ENCODE measurements around the gene PSORS1C2.
A peak's percentile ranks its signal among the peaks of the same experiment; 100 is the strongest.

The PSORS1C2 gene

DNA sequence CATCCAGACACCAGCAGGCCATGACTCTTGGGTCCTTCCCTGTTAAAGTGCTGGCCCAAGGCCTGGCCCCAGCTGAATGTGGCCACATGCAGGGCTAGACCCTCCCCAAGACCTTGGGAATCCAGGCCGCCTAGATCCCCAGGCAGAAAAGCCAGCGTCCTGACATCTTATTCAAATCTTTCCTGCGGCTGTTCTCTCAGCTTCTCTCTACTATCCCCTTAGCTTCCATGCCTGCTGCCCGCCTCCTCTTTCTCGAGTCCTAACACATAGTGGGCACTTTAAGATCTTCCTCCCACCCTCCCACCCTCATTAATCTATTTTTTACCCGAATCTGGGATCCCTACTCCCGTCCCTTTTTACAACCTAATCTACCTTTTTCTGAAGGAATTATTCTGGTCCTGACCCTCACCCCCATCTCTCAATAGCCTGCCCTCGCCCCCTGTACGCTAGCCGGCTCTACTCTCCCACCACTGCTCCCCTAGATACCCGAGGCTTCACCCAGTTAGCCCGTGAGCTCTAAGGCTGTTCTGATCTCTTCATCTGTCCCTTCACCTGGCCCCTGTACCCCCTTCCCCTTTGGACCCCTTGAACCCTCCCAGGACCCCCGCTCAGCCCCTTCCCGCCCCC is 18.8 kb upstream of the PSORS1C2 start, which contains the start of gene CCHCR1:
TSS of gene CCHCR1 (minus strand) at position 290 of the 627 bp plus-strand sequence. CDS start at position 88, 202 bp downstream.
- Histone ChIP-seq H3K27me3 (no peaks in the 10 kb centered on the region), H3K4me3 (peak within 1 kb of the TSS; percentile 70 to 78), H3K27ac (peak within 1 kb of the TSS; percentile 78 to 91), H3K9me3 (no peaks in the 10 kb centered on the region), H3K36me3 (peaks cover 0 to 32% (median 9%) of the 10 kb centered on the region in 3 donors), H3K4me1 (peaks cover 0 to 23% (median 18%) of the 10 kb centered on the region in 4 donors)
- TF ChIP-seq CTCF (IDR thresholded peaks at IDR 0.05), result no peak
- DNase-seq, result no peak
- intact Hi-C loops (cut with DNase I; ENCODE audit: low total_unique reads), result loop anchor here (5.0 kb wide), 1 partner anchor 40 kb away; no protein-coding TSS in a partner anchor

GRCh38 chr6:31156641-31157040 is 17.8 kb upstream of the PSORS1C2 start:
- H3K27me3 ChIP-seq, result no peaks in the 10 kb centered on the region
- TF ChIP-seq CTCF (IDR thresholded peaks at IDR 0.05), result no peak
- no peak overlapping the region for H3K4me3 ChIP-seq
- no peak overlapping the region for H3K27ac ChIP-seq
- H3K9me3 ChIP-seq, result no peaks in the 10 kb centered on the region
- H3K36me3 ChIP-seq, result peaks cover 0 to 23% (median 9%) of the 10 kb centered on the region in 3 donors
- intact Hi-C loops (cut with DNase I; ENCODE audit: low total_unique reads), result loop anchor here (5.0 kb wide), 1 partner anchor 41 kb away; no protein-coding TSS in a partner anchor
- DNase-seq, result no peak
- peaks cover 0 to 23% (median 18%) of the 10 kb centered on the region in 4 donors for H3K4me1 ChIP-seq

DNA sequence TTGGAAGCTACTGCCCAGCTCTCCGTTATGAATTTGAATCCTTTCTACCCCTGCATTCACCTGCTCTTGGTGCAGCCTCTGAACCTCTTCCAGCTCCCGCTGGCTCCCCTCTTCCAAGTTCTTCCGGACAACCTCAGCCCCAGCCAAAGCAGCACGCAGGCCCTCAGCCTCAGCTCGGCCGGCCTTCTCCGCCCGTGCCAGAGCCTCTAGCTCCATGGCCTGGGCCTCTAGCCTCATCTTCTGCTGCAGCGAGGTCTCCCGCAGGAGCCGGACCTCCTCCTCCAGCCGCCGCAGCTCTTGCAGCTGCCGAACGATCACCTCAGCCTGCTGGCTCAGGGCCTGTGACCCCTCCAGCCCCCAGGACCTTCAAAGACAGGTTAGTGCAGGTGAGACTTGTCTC is 15.6 kb upstream of the PSORS1C2 start:
- no peak for TF ChIP-seq CTCF (IDR thresholded peaks at IDR 0.05)
- H3K27ac ChIP-seq, result no peak overlapping the region
- H3K27me3 ChIP-seq, result no peaks in the 10 kb centered on the region
- peaks cover 0 to 18% (median 15%) of the 10 kb centered on the region in 4 donors for H3K4me1 ChIP-seq
- DNase-seq, result no peak
- no peaks in the 10 kb centered on the region for H3K9me3 ChIP-seq
- intact Hi-C loops (cut with DNase I; ENCODE audit: low total_unique reads), result no loop called here
- H3K36me3 ChIP-seq, result peaks cover 9 to 42% (median 20%) of the 10 kb centered on the region in 3 donors
- H3K4me3 ChIP-seq, result no peak overlapping the region

DNA sequence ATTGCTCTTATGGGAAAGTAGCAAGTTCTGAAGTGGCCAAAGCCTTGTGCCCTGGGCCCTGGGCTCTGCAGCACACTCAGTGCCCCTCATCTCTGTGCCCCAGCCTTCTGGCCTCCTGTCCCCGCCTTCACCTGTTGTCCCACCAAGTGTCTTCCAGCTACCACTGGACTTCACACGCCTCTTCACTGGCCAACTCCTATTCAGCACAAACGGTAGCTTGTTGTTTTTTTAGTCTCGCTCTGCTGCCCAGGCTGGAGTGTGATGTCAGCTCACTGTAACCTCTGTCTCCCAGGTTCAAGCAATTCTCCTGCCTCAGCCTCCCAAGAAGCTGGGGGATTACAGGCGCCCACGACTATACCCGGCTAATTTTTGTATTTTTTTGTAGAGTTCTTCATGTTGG is 13.9 kb upstream of the PSORS1C2 start:
- Histone ChIP-seq H3K4me1 (peaks cover 0 to 10% (median 7%) of the 10 kb centered on the region in 4 donors), H3K27me3 (no peaks in the 10 kb centered on the region), H3K36me3 (peaks cover 9 to 50% (median 24%) of the 10 kb centered on the region in 3 donors), H3K27ac (no peak overlapping the region), H3K9me3 (no peaks in the 10 kb centered on the region), H3K4me3 (no peak overlapping the region)
- no peak for DNase-seq
- intact Hi-C loops (cut with DNase I; ENCODE audit: low total_unique reads), result no loop called here
- no peak for TF ChIP-seq CTCF (IDR thresholded peaks at IDR 0.05)

DNA sequence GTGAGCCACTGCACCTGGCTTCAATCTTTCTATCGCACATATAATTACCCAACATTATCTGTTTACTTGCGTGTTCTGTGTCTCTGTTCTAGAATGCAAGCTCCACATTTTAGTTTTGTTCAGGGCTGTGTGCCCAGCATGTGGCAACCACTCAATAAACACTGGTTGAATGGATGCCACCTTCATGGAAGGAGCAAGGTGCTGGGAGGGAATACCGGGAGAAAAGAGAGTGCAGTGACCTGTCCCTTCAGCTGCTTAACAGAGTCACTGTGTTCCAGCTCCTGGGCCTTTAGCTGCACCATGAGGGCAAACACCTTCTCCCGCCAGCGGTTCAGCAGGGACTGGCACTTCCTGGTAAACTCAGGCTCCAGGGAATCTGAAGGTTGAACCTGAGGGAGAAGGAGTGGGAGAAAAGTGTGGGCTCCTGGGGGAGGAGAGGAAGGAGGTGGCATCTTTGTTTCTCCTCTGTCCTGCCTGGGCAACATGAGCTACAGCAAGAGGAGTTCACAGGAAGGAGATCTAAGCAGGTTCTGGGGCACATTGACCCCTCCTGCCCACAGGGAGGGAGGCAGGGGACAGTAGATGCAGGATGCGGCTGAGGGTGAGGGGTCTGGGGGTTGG is 11.1 kb upstream of the PSORS1C2 start:
- no peak for DNase-seq
- H3K27me3 ChIP-seq, result no peaks in the 10 kb centered on the region
- no peaks in the 10 kb centered on the region for H3K9me3 ChIP-seq
- H3K27ac ChIP-seq, result no peak overlapping the region
- peaks cover 9 to 63% (median 26%) of the 10 kb centered on the region in 3 donors for H3K36me3 ChIP-seq
- H3K4me1 ChIP-seq, result no peaks in the 10 kb centered on the region
- no peak overlapping the region for H3K4me3 ChIP-seq
- no peak for TF ChIP-seq CTCF (IDR thresholded peaks at IDR 0.05)
- intact Hi-C loops (cut with DNase I; ENCODE audit: low total_unique reads), result no loop called here

Measured in tibial artery (tissue), 4 donors.